K562 (cell line): ENCODE results near the gene TSPOAP1. TPM values are rescaled to one million over a fixed set of nuclear protein-coding genes. Genes with fewer than 3 reads are reported as not detected.
A peak's percentile ranks its signal among the peaks of the same experiment; 100 is the strongest.

Source experiments
- BRD9 ChIP-seq: fragments of 450-650 bp; IDR thresholded peaks from 2 replicates; pipeline ENCODE4 v1.6.1; 2018; ENCODE audit warnings: low read depth; ENCODE audit not compliant: partially characterized antibody
- CBX1 ChIP-seq: sonication (generic); IDR thresholded peaks from 2 replicates; pipeline ENCODE4 v1.6.1; 2016; ENCODE audit warnings: antibody characterized with exemption, low read depth, mild to moderate bottlenecking
- CC2D1A ChIP-seq: fragments of 450-650 bp; IDR thresholded peaks from 2 replicates; pipeline ENCODE4 v1.6.1; 2017; ENCODE audit warnings: mild to moderate bottlenecking
- CEBPB ChIP-seq: fragments of 450-650 bp; IDR thresholded peaks from 2 replicates; pipeline ENCODE4 v1.6.1; 2016; ENCODE audit warnings: missing genetic modification characterization, missing compliant biosample characterization
- EWSR1 ChIP-seq: fragments of 450-650 bp; IDR thresholded peaks from 2 replicates; pipeline ENCODE4 v1.6.1; 2018; ENCODE audit warnings: borderline replicate concordance, mild to moderate bottlenecking, low read depth, moderate library complexity; ENCODE audit not compliant: partially characterized antibody
- GATAD2A ChIP-seq: fragments of 450-650 bp; IDR thresholded peaks from 2 replicates; pipeline ENCODE4 v1.6.1; 2017
- IRF2 ChIP-seq: sonication (generic); formaldehyde crosslinking; IDR thresholded peaks from 2 replicates; pipeline ENCODE4 v1.8.1; 2022; ENCODE audit warnings: mild to moderate bottlenecking, missing genetic modification reagents
- KLF10 ChIP-seq: fragments of 250-450 bp; sonication (Bioruptor Pico); IDR thresholded peaks from 2 replicates; pipeline ENCODE4 v1.6.1; 2021; ENCODE audit warnings: matching md5 sums
- MYBL2 ChIP-seq, 2 experiments: fragments of 450-650 bp in 1 of 2; sonication (generic) in 1 of 2; formaldehyde crosslinking in 1 of 2; IDR thresholded peaks; 2 replicates each; pipeline versions ENCODE4 v1.6.1 to v1.8.1; 2017 to 2022; ENCODE audit warnings: borderline replicate concordance in 1 of 2, inconsistent platforms in 1 of 2, low read depth in 1 of 2, mild to moderate bottlenecking in 1 of 2, missing genetic modification reagents in 1 of 2, moderate library complexity in 1 of 2
- SMAD1 ChIP-seq: fragments of 150-350 bp; IDR thresholded peaks from 2 replicates; pipeline ENCODE4 v1.6.1; 2014; ENCODE audit warnings: low read length, low read depth; ENCODE audit not compliant: partially characterized antibody
- ZNF165 ChIP-seq: fragments of 250-450 bp; sonication (Bioruptor Pico); IDR thresholded peaks from 2 replicates; pipeline ENCODE4 v1.4.0; 2020; ENCODE audit warnings: borderline replicate concordance
- ZNF174 ChIP-seq: fragments of 250-450 bp; sonication (Bioruptor Pico); IDR thresholded peaks from 2 replicates; pipeline ENCODE4 v1.4.0; 2020; ENCODE audit warnings: mild to moderate bottlenecking
- ZNF253 ChIP-seq: fragments of 250-450 bp; sonication (Bioruptor Pico); conservative IDR thresholded peaks from 2 replicates; pipeline ENCODE4 v1.6.1; 2021; ENCODE audit warnings: mild to moderate bottlenecking
- ZNF589 ChIP-seq: fragments of 200-800 bp; sonication (Bioruptor generic); IDR thresholded peaks from 2 replicates; pipeline ENCODE4 v1.6.1; 2016; ENCODE audit warnings: low read depth, missing genetic modification characterization, missing compliant biosample characterization
- polyA plus RNA-seq, 8 experiments: library from polyadenylated mRNA; depleted of rRNA in 4 of 8; stranded (reverse) in 5 of 8; unstranded in 3 of 8; fragments of >200 nt; fragmentation: Nextera tagmentation in 2 of 8; fragmentation: Illumina TruSeq in 1 of 8; extraction: Ambion mirVana in 2 of 8; extraction: Trizol in 1 of 8; gene quantifications; 2 replicates each; pipeline versions ENCODE4 v1.2.1 to v1.2.3, GENCODE V29; 2011 to 2014; ENCODE audit warnings: inconsistent platforms in 1 of 8, missing spikeins in 1 of 8
- total RNA-seq, 7 experiments: library from RNA; depleted of rRNA in 6 of 7; stranded (reverse); fragments of >200 nt in 6 of 7; fragmentation: Illumina TruSeq in 2 of 7; extraction: Trizol in 2 of 7; gene quantifications; 2 replicates each; pipeline versions ENCODE4 v1.2.1 to v1.2.3, GENCODE V29; 2011 to 2021; ENCODE audit warnings: low replicate concordance in 1 of 7
- TF ChIP-seq, protein P1 (sequence below), 2 experiments: fragments of 450-650 bp in 1 of 2; sonication (generic) in 1 of 2; formaldehyde crosslinking in 1 of 2; IDR thresholded peaks in 1 of 2; conservative IDR thresholded peaks in 1 of 2; 2 replicates each; pipeline versions ENCODE4 v1.6.1 to v1.8.1; 2016 to 2023; ENCODE audit warnings: mild to moderate bottlenecking in 2 of 2, moderate library complexity in 2 of 2, inconsistent platforms in 1 of 2, missing genetic modification reagents in 1 of 2
- TF ChIP-seq, protein P2 (sequence below): fragments of 250-450 bp; sonication (Bioruptor Pico); IDR thresholded peaks from 2 replicates; pipeline ENCODE4 v1.5.0; 2021
- TF ChIP-seq, protein P3 (sequence below), 2 experiments: fragments of 450-650 bp; conservative IDR thresholded peaks; 2 replicates each; pipeline ENCODE4 v1.6.1; 2017; ENCODE audit warnings: mild to moderate bottlenecking in 2 of 2, moderate library complexity in 2 of 2
- TF ChIP-seq, protein P4 (sequence below): IDR thresholded peaks from 2 replicates; pipeline ENCODE4 v1.6.1; 2014; ENCODE audit warnings: antibody characterized with exemption
- TF ChIP-seq, protein P5 (sequence below): fragments of 450-650 bp; IDR thresholded peaks from 2 replicates; pipeline ENCODE4 v1.6.1; 2016; ENCODE audit warnings: missing biosample characterization, missing genetic modification characterization

TSPOAP1 gene
- total and polyA plus RNA-seq, 9 of the 15 experiments (the other 6 are each of a cell fraction or from before 2014, with no cell fraction given) = 0.87 to 3.9 (median 1.8) TPM; not detected in 2

DNA sequence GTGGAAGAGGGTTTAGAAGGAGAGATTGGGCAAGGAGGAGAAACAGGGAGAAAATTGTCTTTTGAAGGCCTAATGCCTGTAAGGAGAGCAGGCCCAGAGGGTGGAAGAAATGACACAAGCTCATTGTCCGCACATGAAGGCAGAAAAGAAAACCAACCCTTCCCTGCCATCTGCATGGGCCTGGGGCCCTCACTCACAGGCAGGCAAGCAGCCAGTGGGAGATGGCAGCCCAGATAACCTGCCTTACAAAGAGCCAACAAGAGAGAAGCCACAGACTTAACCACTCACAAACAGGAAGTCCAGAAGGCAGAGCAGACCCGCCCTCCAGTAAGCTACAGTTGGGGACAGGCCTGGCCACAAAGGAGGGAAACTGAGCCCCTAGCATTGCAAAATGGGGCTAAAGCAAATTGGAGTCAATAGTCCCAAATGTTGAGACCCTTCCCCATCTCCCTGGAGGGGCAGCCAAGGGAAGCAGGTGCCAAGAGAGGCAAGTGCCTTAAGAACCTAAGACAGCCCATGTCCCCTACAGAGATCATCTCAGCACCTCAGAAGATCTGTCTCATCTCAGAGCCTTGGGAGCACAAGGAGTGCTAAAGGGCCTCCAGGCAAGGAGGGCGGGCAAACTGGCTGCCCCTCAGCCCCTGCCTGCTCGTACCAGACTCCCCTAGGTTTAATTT is 7.3 kb upstream of the TSPOAP1 start (continued):
- no peak for TF ChIP-seq BRD9
- TF ChIP-seq EWSR1 = no peak
- TF ChIP-seq ZNF174 (CRISPR knock-in tag) = no peak
- TF ChIP-seq, protein P1, sequence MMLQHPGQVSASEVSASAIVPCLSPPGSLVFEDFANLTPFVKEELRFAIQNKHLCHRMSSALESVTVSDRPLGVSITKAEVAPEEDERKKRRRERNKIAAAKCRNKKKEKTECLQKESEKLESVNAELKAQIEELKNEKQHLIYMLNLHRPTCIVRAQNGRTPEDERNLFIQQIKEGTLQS (IDR thresholded peaks at IDR 0.05) = no peak
- TF ChIP-seq, protein P1 (CRISPR knock-in tag; conservative IDR thresholded peaks at IDR 0.05) = 0 out of 2 replicates have a peak, but pooled peaks have one; percentile 19
- TF ChIP-seq, protein P2, sequence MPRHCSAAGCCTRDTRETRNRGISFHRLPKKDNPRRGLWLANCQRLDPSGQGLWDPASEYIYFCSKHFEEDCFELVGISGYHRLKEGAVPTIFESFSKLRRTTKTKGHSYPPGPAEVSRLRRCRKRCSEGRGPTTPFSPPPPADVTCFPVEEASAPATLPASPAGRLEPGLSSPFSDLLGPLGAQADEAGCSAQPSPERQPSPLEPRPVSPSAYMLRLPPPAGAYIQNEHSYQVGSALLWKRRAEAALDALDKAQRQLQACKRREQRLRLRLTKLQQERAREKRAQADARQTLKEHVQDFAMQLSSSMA (CRISPR knock-in tag) = 0 out of 2 replicates have a peak, but pooled peaks have one; percentile 65
- TF ChIP-seq IRF2 (CRISPR knock-in tag) = no peak
- TF ChIP-seq GATAD2A = 0 out of 2 replicates have a peak, but pooled peaks have one; percentile 28
- no peak for TF ChIP-seq ZNF253 (CRISPR knock-in tag)
- peak; percentile 87 for TF ChIP-seq ZNF589 (CRISPR knock-in tag)
- TF ChIP-seq CEBPB (tag) = no peak
- TF ChIP-seq, protein P3, sequence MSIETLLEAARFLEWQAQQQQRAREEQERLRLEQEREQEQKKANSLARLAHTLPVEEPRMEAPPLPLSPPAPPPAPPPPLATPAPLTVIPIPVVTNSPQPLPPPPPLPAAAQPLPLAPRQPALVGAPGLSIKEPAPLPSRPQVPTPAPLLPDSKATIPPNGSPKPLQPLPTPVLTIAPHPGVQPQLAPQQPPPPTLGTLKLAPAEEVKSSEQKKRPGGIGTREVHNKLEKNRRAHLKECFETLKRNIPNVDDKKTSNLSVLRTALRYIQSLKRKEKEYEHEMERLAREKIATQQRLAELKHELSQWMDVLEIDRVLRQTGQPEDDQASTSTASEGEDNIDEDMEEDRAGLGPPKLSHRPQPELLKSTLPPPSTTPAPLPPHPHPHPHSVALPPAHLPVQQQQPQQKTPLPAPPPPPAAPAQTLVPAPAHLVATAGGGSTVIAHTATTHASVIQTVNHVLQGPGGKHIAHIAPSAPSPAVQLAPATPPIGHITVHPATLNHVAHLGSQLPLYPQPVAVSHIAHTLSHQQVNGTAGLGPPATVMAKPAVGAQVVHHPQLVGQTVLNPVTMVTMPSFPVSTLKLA (conservative IDR thresholded peaks at IDR 0.05) = no peak
- TF ChIP-seq, protein P4, sequence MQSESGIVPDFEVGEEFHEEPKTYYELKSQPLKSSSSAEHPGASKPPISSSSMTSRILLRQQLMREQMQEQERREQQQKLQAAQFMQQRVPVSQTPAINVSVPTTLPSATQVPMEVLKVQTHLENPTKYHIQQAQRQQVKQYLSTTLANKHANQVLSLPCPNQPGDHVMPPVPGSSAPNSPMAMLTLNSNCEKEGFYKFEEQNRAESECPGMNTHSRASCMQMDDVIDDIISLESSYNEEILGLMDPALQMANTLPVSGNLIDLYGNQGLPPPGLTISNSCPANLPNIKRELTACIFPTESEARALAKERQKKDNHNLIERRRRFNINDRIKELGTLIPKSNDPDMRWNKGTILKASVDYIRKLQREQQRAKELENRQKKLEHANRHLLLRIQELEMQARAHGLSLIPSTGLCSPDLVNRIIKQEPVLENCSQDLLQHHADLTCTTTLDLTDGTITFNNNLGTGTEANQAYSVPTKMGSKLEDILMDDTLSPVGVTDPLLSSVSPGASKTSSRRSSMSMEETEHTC = no peak
- TF ChIP-seq MYBL2 (IDR thresholded peaks at IDR 0.05; ENCODE audit: low read depth) = no peak
- TF ChIP-seq MYBL2 (CRISPR knock-in tag; IDR thresholded peaks at IDR 0.05; ENCODE audit: borderline replicate concordance) = no peak
- TF ChIP-seq SMAD1 = peak; percentile 69
- TF ChIP-seq, protein P5, sequence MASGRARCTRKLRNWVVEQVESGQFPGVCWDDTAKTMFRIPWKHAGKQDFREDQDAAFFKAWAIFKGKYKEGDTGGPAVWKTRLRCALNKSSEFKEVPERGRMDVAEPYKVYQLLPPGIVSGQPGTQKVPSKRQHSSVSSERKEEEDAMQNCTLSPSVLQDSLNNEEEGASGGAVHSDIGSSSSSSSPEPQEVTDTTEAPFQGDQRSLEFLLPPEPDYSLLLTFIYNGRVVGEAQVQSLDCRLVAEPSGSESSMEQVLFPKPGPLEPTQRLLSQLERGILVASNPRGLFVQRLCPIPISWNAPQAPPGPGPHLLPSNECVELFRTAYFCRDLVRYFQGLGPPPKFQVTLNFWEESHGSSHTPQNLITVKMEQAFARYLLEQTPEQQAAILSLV = no peak
- TF ChIP-seq KLF10 = no peak
- TF ChIP-seq ZNF165 = no peak
- no peak for TF ChIP-seq CBX1
- no peak for TF ChIP-seq CC2D1A
